DND-41 (cell line): ENCODE results near the gene SMCP.

Source experiments
- ATAC-seq: fragments of 200-7000 bp; cut with Tn5 transposase; 3 replicates; pipeline ENCODE4 v1.9.1; 2021; ENCODE audit warnings: low read depth; ENCODE audit not compliant: insufficient read depth
- DNase-seq: peaks from one replicate; pipeline ENCODE4 v3.0.0-alpha.2; 2020
- H2AFZ ChIP-seq: 2 replicates; pipeline ENCODE4 v1.6.0; 2012; ENCODE audit warnings: low read depth, low read length
- H3K27ac ChIP-seq: 2 replicates; pipeline ENCODE4 v1.5.1; 2012; ENCODE audit warnings: low read length, inconsistent platforms
- H3K27me3 ChIP-seq: fragments of 200-600 bp; sonication (generic); 2 replicates; pipeline ENCODE4 v1.6.0; 2012; ENCODE audit warnings: low read length, mild to moderate bottlenecking, inconsistent platforms; ENCODE audit not compliant: insufficient read depth, poor library complexity
- H3K36me3 ChIP-seq: 2 replicates; pipeline ENCODE4 v1.5.1; 2012; ENCODE audit warnings: low read length, inconsistent platforms; ENCODE audit not compliant: insufficient read depth
- H3K4me1 ChIP-seq: 2 replicates; pipeline ENCODE4 v1.5.1; 2012; ENCODE audit warnings: mild to moderate bottlenecking, low read length; ENCODE audit not compliant: insufficient read depth
- H3K4me2 ChIP-seq: 2 replicates; pipeline ENCODE4 v1.6.0; 2012; ENCODE audit warnings: mild to moderate bottlenecking, moderate library complexity, low read length, inconsistent platforms; ENCODE audit not compliant: insufficient read depth
- H3K4me3 ChIP-seq, 2 experiments: fragments of 200-600 bp in 1 of 2; shearing (Covaris generic) in 1 of 2; 2 replicates each; pipeline ENCODE4 v1.5.1; 2012 to 2016; ENCODE audit warnings: inconsistent platforms in 2 of 2, low read length in 2 of 2, mild to moderate bottlenecking in 2 of 2, low read depth in 1 of 2, moderate library complexity in 1 of 2
- H3K79me2 ChIP-seq: 2 replicates; pipeline ENCODE4 v1.6.0; 2012; ENCODE audit warnings: low read length, inconsistent platforms; ENCODE audit not compliant: insufficient read depth
- H3K9ac ChIP-seq: 2 replicates; pipeline ENCODE4 v1.6.0; 2012; ENCODE audit warnings: low read depth, mild to moderate bottlenecking, inconsistent platforms, low read length, moderate library complexity
- H3K9me3 ChIP-seq: 2 replicates; pipeline ENCODE4 v1.5.1; 2012; ENCODE audit warnings: low read length, moderate library complexity, mild to moderate bottlenecking, inconsistent platforms; ENCODE audit not compliant: insufficient read depth, severe bottlenecking
- H4K20me1 ChIP-seq: 2 replicates; pipeline ENCODE4 v1.6.0; 2012; ENCODE audit warnings: low read length; ENCODE audit not compliant: insufficient read depth
- CTCF ChIP-seq: IDR thresholded peaks from 2 replicates; pipeline ENCODE4 v1.5.1; 2012; ENCODE audit warnings: borderline replicate concordance, low read length, moderate library complexity, mild to moderate bottlenecking; ENCODE audit not compliant: poor library complexity, severe bottlenecking; ENCODE audit errors: extremely low read depth
- EZH2 ChIP-seq: IDR thresholded peaks from 3 replicates; pipeline ENCODE4 v1.6.1; 2012; ENCODE audit warnings: borderline replicate concordance, low read depth, mild to moderate bottlenecking, moderate library complexity, low read length, inconsistent platforms; ENCODE audit not compliant: severe bottlenecking

SMCP gene

GRCh38 chr1:152926091-152926490 is 48.0 kb downstream of the SMCP start:
- Histone ChIP-seq H3K36me3 (no peaks in the 10 kb centered on the region), H3K4me1 (no peaks in the 10 kb centered on the region), H3K27ac (no peak overlapping the region), H3K27me3 (no peaks in the 10 kb centered on the region), H3K4me3 (no peak overlapping the region), H4K20me1 (no peaks in the 10 kb centered on the region; the same call in 1 of the 2 replicates), H3K9me3 (no peaks in the 10 kb centered on the region), H3K4me2 (no peak overlapping the region), H3K9ac (no peak overlapping the region), H3K79me2 (no peaks in the 10 kb centered on the region), H2AFZ (no peak overlapping the region)
- no peak for ATAC-seq
- DNase-seq, result no peak
- TF ChIP-seq EZH2, result no peak
- TF ChIP-seq CTCF, result peak; percentile 50

- Histone ChIP-seq H3K4me3 (no peak overlapping the region), H3K36me3 (no peaks in the 10 kb centered on the region), H2AFZ (no peak overlapping the region), H3K4me2 (no peak overlapping the region), H3K27me3 (peaks cover 10% of the 10 kb centered on the region), H4K20me1 (no peaks in the 10 kb centered on the region; the same call in 1 of the 2 replicates), H3K4me1 (no peaks in the 10 kb centered on the region), H3K9ac (no peak overlapping the region), H3K79me2 (no peaks in the 10 kb centered on the region), H3K27ac (no peak overlapping the region), H3K9me3 (no peaks in the 10 kb centered on the region)
- DNase-seq, result no peak
- no peak for TF ChIP-seq CTCF
- no peak for TF ChIP-seq EZH2
- ATAC-seq, result no peak
Observed at GRCh38 chr1:152928671-152929070, 50.5 kb downstream of the SMCP start.

GRCh38 chr1:152932170-152932811 is 54.2 kb downstream of the SMCP start:
- no peak for ATAC-seq
- Histone ChIP-seq H4K20me1 (no peaks in the 10 kb centered on the region), H3K4me2 (no peak overlapping the region), H3K79me2 (no peaks in the 10 kb centered on the region), H3K4me3 (no peak overlapping the region), H3K9ac (no peak overlapping the region), H3K27ac (no peak overlapping the region), H3K4me1 (no peaks in the 10 kb centered on the region), H3K27me3 (peaks cover 10% of the 10 kb centered on the region), H3K36me3 (no peaks in the 10 kb centered on the region), H2AFZ (no peak overlapping the region), H3K9me3 (no peaks in the 10 kb centered on the region)
- no peak for DNase-seq
- no peak for TF ChIP-seq EZH2
- no peak for TF ChIP-seq CTCF
